ENCODE data around the gene GALNTL6.
A peak's percentile ranks its signal among the peaks of the same experiment; 100 is the strongest.
"Not testable (repeated sequence)": the region's sequence is repeated elsewhere in the genome, so short reads cannot be mapped to it uniquely, and the experiment has no call there.

The GALNTL6 gene

DNA sequence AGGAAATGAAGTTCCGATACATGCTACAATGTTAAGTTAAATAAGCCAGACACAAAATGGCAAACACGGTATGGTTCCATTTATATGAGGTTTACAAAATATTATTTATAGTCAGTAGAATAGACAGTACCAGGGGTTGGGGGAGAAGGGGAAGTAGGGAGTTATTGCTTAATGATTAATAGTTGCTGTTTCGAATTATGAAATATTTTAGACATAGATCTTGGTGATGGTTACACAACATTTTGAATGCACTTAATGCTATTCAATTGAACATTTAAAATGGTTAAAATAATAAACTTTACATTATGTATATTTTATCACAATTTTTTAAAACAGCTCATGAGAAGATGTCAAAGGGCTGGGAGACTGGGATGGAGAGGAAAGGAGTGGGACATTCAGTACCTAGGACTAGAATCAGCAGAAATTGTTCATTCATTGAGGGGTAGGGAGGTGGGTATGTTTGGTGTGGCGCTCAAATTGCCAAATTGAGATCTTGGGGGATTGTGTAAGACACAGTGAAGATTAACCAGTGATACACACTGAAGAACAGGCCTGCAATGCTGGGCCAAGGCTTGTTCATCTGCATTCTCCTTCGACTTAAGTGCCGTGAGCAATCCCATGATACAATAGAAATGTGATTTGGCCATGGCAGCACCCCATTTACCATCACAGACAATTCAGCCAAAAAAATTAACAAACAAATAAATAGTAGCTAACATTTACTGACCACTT is 1189.8 kb downstream of the GALNTL6 start:
- no peak for DNase-seq

DNA sequence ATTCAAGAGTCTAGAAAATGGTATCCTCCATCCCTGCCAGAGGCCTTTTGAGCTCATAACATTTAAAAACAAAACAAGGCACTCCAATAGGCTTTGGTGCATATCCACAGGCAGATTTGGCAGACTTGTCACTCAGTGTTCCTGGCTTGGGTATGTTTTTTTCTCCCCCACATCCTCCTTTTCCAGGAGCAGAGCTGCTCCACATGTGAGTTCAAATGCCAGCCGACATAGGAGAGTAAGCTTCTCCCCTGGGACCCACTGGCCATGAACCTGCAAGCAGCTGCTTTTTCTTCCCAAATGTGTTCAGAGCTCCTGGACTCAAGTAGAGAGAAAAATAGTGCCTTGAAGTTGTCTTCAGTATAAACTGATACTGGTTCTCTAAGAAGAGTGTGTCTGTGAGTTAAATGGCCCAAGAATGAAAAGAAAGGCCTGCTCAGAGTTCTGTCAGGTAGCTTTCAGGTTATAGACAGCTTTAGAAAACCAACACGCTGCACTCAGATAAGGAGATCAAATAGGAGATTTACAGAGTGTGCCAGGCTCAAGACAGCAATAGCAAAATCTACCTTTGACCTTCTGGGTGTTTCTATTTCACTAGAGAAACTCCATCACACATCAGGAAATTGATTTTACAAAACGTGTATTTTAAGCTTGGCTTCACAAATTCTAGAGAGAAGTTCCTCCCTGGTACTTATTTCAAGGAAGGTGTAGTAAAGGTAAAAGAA is 1192.9 kb downstream of the GALNTL6 start:
- no peak for DNase-seq

DNA sequence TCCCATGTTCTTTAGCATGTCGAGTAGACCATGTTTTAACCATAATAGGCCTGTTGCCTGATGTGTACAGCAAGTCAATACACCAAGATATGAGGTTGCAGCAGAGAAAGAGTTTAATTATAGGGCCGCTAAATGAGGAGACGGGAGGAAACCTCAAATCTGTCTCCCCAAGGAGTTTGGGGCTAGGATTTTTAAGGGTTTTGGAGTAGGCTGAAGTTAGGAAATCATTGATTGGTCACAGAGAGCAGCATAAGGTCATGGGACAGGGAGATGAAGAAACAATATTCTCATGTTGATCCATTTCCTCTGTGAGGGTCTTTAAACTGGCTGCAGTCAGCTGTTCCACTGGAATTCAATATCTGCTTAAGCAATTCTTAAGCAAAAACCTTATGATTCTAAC is 1195.2 kb downstream of the GALNTL6 start:
- no peak for DNase-seq

DNA sequence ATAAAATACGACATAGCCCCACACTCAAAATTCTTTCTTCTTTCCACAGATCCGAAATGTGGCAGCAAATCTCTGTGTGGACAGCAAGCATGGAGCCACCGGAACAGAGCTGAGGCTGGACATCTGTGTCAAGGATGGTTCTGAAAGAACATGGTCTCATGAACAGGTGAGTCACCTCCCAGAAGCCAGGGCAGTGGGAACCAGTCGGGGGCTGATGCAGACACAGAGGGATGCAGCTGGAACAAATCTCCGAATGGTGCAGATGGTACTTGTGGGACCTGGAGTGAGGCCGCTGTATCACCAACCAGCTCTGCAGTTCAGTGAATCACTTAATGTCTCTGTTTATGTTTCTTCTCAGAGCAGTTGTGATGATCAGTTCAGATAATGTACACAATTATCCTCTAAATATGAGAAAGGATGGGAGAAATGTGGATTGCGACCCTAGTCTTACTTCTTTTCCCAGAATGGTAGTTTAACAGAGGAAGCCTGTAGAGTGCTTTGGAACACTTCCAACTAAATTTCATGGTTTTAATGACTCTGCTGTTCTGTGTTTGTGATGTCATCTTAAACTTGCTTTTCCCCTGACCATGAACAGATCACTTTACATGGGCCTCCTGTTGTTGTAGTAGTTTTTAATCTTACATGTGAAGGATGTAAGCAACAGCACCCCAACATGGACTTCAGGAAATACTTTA is 1196.1 kb downstream of the GALNTL6 start:
- no peak for DNase-seq

DNA sequence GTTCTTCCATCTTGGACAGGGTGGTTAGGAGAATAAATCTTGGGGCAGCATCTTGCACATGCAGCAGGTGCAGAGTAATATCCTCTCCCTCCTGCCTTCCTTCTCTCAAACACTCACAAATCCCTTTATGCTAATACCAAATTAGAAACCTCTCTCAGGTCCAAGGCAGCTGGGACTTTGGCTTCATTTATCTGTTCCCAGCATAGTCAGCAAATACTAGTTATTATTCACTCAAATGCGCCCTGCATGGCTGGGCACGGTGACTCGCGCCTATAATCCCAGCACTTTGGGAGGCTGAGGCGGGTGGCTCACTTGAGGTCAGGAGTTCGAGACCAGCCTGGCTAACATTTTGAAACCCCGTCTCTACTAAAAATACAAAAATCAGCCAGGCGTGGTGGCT is 1199.4 kb downstream of the GALNTL6 start:
- DNase-seq, result no peak

DNA sequence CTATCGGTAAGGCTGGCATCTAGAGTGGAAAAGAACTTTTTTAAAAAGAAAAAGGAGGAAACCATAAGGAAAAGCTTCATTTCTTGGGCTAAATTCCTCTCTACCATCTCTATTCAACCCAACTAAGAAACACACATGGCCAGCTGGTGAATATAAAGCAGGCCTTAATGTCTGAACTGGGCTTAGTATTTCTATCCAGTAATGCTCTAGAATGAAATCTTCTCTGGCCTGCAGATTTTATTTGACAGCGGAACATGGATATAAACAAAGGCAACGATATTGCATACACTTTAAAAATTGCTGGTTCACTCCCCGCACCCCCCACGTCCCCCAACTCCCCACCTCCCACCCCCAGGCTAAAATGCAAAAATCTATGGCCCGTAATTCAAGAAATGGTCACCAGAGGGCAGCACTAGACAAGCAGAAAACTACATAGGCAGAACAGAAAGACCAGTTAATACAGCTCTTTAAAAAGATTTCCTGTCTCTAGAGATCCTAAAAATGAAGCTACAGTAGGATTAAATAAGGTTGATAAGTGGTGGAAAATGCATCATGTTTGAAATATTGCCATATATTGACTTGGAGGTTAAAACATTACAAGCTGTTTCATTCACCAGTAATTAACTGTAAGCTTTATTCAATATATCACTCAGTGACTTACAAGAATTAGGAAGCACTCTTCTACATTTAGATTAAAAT is 1200.2 kb downstream of the GALNTL6 start:
- DNase-seq, result peak in 1 of 2 experiments; percentile 9

DNA sequence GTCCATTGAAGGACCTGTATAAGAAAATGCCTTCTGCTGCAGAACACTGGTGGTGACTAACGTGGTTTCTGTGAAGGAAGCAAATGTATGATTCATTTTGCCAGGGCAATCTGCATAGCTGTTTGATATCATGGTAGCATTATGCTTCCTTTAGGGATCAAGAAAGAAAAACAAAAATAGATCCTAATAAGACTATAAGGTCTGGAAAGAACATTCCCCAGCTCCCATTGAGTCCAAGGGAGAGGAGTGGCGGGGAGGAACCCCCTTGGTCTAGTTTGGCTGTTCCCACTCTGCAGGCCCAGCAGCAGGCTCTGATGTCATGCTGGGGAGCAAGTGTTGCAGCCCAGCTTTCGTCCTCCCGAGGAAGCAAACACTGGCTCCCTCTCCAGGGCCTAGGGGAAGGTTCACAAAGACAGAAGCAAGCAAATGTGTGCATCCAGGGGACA is 1200.9 kb downstream of the GALNTL6 start:
- DNase-seq, result no peak

DNA sequence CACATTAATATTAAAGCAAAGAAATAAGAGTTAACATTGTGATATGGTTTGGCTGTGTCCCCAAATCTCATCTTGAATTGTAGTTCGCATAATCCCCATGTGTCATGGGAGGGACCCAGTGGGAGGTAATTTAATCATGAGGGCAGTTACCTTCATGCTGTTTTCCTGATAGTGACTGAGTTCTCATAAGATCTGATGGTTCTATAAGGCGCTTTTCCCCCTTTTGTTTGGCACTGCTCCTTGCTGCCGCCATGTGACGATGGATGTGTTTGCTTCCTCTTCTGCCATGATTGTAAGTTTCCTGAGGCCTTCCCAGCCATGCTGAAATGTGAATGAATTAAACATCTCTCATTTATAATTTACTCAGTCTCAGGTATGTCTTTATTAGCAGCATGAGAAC is 1201.6 kb downstream of the GALNTL6 start:
- DNase-seq, result no peak

DNA sequence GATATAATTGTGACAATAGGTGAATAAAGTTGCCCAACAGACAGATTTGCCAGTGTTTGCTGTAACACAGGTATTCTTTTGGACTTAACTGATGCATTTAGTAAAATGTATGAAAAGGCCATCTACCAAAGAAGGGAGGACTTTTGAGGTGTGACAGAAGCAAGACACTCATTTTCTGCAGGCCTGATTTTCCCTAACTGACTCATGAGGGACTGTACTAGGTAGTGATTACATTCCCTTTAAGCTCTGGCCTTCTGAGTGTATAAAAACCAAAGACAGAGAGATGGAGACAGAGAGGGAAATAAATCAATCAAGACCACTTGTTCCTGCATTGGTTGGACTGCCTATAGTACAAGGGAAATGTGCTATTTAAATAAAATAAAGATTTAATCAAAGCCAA is 1204.6 kb downstream of the GALNTL6 start:
- no peak for DNase-seq

DNA sequence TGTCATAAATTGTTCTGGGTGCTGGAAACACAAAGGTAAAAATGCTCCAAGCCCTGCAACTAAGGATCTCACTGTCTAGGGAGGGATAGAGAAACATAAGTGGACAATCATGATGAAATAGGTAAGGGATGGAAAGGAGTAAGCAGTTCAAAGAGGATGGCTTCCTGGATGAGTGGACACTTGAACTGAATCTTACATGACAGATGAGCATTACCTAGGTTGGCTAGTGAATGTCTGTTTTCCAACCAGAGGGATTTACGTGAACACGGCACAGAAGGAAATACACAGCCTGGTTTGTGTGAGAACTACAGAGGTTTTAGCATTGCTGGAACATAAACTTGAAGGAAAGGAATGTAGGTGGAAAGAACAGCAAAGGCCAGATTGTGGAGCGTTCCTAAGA is 1205.2 kb downstream of the GALNTL6 start:
- DNase-seq, result no peak

DNA sequence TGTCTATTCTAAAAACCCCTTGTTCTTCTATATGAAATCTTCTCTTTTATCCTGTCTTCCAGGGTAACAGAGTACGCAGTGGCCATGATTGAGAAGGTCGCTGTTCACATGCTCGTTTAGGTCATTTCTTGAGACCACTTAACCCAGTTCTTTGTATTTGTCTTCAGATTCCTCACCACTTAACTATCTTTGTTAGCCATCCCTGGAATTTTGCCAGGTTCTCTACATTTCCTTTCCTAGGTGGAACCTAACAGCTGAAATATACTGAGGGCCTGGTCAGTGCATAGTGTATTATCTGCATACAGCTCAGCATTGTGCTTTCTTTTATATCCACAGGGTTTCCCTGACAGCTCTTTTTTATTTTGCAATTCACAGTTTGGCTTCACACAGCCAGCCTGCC is 1206.5 kb downstream of the GALNTL6 start:
- DNase-seq, result no peak

DNA sequence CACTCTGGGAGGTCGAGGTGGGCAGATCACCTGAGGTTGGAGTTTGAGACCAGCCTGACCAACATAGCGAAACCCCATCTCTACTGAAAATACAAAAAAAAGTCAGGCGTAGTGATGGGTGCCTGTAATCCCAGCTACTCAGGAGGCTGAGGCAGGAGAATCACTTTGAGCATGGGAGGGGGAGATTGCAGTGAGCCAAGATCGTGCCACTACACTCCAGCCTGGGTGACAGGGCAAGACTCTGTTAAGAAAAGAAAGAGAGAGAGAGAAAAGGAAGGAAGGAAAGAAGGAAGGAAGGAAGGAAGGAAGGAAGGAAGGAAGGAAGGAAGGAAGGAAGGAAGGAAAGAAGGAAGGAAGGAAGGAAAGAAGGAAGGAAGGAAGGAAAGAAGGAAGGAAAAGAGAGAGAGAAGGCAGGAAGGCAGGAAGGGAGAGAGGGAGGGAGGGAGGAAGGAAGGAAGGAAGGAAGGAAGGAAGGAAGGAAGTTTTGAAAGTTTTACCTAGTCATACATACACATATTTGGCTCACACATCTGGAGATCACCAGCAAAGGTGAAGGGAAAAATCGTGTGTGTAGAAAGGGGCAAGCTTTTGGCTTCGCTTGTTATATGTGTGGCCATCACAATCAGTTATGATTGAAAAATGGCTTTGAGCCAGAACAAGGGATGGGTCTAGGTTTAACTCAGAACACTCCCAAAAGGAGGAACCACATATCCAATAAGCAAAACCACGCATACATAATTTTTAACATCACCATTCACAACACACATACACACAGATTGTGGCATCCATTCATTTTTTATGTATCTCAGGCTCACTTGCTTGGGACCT is 1208.8 kb downstream of the GALNTL6 start:
- DNase-seq, result not testable (repeated sequence)

DNA sequence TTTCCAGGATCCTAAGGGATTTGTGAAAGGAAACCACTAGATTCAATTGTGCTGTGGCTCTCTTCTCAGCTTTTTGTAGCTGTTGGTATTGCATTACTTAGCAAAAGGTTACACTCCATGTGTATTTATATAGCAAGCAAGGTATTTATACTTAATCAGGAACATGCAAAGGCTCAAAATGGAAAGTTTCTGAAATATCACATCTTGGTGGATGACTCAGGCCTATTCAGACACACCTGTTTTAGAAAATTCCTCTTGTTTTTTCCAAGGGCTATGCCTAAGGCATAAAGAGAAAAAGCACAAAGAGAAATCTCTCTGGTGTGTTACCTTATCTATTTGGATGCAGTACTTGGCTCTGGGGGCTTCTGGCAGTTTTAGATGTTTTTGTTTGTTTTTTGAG is 1211.0 kb downstream of the GALNTL6 start:
- DNase-seq, result no peak

DNA sequence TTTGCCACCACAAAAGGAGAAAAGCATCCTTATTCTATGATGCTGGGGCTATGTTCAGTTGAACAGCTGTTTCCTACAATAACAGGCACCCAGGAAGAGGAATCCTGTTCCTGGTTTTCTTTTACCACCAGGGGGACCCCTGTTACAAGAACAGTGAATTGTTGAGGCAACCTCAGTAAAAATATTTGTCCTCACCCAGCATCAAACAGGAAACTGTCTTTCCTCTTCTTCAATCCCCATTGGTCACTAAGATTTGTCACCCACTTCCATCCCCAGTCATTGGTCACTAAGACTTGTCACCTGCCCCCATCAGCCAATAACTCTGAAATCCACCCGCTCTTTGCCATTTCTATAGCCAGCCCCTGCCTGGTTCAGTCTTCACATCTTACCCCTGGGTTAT is 1211.9 kb downstream of the GALNTL6 start:
- DNase-seq, result peak; percentile 43 to 46

DNA sequence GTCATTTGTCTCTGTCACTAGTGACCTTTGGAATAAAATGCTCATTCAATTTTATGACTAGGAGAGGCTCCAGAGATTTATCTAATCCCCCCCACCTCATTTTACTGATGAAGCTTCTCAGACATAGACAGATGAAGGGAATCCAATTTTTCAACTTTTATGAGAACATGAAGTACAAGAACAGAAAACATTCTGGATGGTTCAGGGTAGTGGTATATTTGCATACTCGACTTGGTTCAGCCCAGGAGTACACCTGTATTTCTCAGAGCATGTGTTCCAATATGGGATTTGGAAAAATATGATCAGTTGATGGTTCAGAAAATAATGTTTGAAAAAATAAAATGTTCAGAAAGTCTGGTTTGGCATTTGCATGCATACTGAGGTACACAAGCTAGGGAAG is 1224.0 kb downstream of the GALNTL6 start:
- DNase-seq, result no peak

DNA sequence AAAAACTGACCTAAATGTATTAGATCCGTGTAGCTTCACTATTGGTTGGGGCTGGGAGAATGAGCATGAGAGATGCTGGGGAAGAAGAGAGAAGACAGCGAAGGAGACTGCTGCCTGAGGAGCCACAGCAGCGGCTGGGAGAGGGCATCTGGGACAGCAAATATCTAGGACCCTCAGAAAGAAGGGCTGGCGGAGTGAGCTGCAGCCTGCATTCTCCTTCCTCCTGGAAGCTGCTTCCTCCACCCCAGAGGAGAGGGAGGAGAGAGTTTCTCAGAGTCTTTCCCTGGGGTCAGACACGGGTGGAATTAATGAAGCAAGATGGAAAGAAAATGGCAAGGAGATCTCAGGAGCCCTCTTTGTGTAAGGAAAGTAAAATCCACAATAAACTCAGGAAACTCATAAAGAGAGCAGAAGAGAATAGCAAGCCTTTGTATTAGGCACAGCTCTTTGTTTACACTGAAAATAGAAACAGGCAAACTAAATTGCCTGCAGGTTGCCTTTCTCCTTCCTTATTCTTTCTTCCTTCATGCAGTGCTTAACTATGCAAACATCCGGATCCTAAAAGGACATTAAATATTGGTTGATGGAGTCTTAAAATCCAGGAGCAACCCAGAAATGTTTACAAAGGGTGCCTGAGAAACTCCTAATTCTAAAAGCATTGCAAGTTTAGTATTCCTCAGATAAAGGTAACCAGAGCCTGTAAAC is 1225.1 kb downstream of the GALNTL6 start:
- no peak for DNase-seq

DNA sequence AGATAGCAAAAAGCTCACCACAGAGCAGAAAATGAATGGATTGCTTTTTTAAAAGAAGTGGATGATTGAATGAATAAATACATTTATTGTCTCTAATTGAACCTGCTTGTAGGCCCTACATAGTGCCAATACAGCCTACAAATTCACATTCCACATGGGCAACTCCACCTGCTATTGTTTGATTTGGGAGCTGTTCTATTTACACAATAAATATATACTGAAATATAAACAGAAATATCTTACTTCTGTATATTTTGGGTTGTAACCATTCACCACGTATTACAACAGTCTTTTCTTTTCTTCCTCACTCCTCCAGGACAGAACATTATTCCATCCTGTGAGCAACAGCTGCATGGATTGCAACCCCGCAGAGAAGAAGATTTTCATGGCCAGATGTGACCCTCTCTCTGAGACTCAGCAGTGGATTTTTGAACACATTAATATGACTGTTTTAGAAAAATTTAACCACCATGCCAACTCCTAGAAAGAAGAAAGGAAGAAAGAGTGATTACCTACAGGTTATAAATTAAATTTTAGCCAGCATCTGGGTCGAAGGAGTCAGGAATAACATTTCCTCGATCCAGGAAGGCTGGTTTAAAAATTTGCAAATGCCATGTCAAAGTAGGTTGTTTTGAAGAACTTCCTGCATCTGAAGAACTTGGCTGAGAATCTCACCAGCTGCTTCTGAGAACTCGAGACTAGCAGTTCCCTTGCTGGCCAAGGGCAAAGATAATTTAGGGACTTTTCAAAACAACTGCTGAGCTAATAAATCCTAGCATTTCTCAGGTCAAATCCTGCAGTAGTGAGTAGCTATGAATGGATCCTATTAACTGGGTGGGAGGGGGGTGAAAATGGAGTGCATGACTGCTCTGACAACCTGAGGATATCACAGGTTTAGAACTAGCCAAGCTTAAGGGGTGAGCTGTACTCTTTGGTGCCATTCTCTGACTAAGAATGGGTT is 1226.7 kb downstream of the GALNTL6 start:
- no peak for DNase-seq

DNA sequence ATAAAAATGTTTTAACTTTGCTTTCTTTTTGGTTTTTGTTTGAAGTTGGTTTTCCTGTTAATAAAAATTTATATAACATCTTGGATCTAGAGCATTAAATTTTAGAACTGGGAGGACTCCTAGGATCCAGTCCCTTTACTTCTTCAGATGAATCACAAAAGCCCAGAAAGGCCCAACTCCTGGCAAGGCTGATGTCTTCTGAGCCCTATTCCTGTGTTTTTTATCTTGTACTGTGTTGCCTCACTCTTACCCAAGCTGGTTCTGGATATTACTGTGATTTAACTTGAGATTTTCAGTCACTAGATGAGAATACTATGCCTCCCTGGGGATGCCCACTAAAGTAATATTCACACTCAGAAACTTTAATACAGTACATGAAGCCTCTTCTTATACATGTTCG is 1228.3 kb downstream of the GALNTL6 start:
- DNase-seq, result no peak

DNA sequence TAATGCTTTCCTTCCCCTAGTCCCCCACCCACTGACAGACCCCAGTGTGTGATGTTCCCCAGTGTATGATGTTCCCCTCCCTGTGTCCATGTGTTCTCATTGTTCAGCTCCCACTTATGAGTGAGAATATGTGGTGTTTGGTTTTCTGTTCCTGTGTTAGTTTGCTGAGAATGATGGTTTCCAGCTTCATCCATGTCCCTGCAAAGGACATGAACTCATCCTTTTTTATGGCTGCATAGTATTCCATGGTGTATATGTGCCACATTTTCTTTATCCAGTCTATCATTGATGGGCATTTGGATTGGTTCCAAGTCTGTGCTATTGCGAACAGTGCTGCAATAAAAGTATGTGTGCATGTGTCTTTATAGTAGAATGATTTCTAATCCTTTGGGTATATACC is 1228.9 kb downstream of the GALNTL6 start:
- not testable (repeated sequence) for DNase-seq

DNA sequence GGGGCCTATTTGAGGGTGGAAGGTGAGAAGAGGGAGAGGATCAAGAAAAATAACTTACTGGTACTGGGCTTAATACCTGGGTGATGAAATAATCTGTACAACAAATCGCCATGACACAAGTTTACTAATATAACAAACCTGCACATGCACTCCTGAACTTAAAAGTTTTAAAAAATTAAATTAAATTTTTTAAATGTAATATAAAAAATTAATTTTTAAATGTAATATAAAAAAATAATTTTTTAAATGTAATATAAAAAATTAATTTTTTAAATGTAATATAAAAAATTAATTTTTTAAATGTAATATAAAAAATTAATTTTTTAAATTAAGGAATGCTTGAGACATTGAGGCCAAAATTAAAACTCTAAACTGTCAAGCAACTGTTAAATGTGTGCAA is 1231.1 kb downstream of the GALNTL6 start:
- DNase-seq, result no peak

DNA sequence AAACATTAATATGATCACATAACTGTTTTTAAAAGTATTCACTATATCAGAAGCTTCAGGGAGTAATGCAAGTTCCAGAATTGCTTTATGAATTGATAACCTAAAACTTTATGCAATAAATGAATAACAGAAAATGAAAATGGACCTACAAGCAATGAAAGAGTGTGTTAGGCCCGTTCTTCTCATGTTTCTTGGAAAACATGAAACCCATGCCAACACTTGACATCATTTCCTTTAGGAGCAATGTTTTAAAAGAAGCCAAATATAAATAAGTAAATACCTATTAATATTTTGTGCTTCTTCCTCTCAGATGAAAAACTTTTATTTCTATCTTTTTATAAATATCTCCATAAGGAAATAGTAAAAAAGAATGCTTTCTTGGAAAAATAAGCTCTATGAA is 1232.4 kb downstream of the GALNTL6 start:
- DNase-seq, result no peak
